HG02571 (cell line): ENCODE measurements around the gene SMIM3.
"Not testable (repeated sequence)": the region's sequence is repeated elsewhere in the genome, so short reads cannot be mapped to it uniquely, and the experiment has no call there.

Experiments
- ATAC-seq: cut with Tn5 transposase; IDR thresholded peaks from one replicate; pipeline ENCODE4 v1.9.1; 2021; ENCODE audit warnings: mild to moderate bottlenecking, moderate library complexity; ENCODE audit not compliant: unreplicated experiment

Gene SMIM3

DNA sequence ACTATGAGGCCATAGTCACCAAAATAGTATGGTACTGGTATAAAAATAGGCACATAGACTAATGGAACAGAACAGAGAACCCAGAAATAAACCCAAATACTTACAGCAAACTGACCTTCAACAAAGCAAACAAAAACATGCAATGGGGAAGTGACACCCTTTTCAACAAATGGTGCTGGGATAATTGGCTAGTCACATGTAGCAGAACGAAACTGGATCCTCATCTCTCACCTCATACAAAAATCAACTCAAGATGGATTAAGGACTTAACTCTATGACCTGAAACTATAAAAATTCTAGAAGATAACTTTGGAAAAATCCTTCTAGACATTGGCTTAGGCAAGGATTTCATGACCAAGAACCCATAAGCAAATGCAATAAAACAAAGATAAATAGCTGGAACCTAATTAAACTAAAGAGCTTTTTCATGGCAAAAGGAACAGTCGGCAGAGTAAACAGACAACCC is 14.9 kb downstream of the SMIM3 start:
- ATAC-seq, result not testable (repeated sequence)

DNA sequence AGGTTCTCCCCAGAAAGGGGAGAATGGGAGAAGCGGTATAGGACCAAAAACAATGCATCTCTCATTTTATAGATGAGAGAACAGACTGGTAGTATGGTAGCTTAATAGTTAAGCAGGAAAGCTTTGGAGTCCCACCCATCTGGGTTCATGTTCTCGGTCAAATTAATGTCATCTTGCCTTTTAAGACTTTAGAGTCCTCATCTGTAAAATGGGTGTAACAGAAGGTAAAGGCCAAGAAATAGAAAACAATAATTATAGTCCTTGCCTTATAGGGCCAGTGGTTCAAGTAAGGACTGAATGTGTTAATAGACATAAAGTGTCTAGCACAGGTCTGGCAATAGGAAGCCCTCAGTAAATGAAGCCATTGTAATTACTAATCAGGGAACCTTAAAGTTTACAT is 16.4 kb downstream of the SMIM3 start:
- ATAC-seq, result no peak

GRCh38 chr5:150797384-150797783 is 18.8 kb downstream of the SMIM3 start:
- ATAC-seq, result no peak

DNA sequence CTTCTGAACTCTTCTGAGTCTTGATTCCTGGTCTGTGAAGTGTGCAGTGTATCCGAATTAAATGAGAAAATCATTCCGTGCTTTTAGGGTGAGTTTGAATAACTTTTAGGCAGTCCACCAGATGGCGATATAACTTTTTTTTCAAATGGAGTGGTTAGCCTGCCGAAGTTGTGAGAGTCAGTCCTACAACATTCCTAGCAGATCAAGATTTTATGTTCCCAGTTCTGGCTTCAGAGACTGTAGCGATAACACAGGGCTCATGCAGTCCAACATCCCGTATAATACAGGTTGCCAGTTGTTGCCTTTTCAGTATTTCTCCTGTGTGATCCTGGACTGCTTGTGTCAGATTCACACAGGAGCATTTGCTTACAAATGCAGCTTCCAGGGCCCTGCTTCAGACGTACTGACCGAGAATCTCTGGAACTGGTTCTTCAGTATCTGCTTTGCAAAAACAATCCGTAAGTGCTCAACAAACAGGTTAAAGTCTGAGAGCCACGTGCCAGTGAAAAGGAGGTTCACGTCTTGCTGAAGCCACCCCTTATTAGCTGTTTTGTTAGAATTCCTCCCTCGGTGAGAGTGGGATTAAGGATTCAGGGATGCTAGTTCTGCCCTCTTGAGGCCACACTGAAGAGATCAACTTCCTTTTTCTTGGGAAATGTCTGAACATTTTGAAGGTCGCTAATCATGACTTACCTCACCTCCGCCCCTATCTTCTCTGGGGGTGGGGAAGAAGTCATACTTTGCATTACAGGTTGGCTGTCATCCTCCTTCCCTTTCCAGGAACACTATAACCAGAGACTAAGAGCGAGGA is 22.8 kb downstream of the SMIM3 start:
- no peak for ATAC-seq

DNA sequence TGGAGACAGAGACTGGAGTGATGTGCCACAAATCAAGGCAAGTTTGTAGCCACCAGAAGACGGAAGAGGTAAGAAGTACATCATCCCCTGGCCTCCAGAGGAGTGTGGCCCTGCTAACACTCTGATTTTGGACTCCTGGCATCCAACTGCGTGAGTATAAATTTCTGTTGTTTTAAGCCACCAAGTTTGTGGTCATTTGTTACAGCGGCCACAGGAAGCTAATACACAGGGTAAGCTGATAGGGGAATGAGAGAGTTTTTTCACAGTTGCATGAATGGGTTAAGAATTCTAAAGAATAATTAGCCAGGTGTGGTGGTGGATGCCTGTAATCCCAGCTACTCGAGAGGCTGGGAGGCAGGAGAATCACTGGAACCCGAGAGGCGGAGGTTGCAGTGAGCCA is 25.8 kb downstream of the SMIM3 start:
- no peak for ATAC-seq

DNA sequence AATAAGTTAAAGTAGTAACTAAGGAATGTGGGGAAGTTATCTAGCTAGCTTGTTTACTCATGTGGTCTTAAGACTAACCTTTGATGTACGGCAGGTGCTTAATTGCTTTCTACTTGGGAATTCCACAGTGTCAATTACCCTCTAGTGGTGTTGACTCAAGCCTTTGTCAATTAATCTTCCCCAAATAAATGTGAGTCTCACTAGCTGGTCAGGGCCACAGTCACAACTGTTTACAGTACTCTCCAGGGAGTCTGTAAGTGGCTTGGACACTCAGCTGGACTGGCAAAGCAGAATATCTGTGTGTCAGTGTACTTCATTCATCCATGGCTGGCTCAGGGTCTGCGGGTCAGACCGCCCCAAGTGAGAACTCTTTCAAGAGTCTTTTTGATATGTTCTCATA is 30.8 kb downstream of the SMIM3 start:
- no peak for ATAC-seq

DNA sequence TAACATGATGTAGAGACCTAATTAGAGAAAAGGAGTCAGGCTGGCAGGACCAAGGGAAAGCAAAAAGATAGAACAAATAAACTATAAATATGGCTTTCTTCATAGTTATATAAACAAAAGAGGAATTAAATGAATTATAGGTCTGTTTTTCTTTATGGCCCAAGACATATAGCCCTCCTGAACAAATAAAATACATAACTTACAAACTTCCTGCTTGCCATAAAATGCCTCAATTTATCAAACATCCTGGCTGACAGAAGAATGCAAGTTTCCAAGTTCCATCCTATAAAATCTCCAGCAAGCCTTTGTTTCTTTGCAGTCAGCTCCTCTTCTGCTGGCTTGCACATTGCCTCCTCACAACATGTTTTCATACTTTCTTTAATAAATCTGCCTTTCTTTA is 36.5 kb downstream of the SMIM3 start:
- ATAC-seq, result no peak

- no peak for ATAC-seq
Observed at GRCh38 chr5:150816946-150817345, 38.4 kb downstream of the SMIM3 start.

DNA sequence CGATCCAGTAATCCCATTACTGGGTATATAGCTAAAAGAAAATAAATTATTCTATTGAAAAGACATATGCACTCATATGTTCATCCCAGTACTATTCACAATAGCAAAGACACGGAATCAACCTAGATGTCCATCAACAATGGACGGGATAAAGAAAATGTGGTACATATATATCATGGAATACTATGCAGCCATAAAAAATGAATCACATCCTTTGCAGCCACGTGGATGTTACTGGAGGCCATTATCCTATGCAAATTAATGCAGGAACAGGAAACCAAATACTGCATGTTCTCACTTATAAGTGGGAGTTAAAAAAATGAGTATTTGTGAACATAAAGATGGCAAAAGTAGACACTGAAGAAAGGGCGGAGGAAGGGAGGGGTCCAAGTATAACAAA is 51.2 kb downstream of the SMIM3 start:
- ATAC-seq, result no peak

GRCh38 chr5:150831821-150832220 is 53.3 kb downstream of the SMIM3 start:
- not testable (repeated sequence) for ATAC-seq

DNA sequence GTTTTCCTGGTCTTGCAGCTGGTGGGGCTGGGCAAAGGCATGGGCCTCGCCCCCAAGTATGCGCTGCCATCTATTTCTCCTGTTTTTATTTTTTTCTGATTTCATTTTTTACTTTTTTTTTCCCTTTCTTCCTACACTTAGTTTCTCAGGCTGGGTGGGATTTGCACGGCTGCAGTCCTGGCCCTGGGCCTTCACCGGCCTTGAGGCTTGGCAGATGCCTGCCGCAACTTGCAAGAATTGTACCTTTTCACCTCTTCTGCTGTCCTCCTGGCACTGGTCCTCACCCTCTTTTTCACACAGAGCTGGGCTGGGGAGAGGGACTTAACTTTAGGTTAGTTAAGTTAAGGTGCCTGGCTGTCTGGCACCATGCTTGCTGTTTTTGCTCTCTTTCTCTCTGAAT is 57.5 kb downstream of the SMIM3 start:
- ATAC-seq, result no peak

DNA sequence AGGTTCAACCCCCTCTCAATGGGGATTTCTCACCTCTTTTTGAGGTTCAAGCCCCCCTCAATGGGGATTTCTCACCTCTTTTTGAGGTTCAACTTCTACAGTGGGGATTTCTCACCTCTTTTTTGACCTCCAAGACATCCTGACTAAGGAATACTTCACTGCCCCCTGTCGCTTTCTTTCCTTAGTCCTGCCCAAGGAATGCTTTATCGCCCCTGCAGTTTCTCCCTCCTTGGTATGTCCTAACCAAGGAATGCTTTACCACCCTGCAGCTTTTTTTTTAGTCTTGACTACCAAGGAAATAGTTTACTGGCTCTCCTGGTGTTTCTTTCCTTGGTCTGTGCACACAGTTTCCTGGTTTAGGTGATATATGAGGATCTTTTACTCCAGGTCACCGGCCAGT is 58.1 kb downstream of the SMIM3 start:
- no peak for ATAC-seq

DNA sequence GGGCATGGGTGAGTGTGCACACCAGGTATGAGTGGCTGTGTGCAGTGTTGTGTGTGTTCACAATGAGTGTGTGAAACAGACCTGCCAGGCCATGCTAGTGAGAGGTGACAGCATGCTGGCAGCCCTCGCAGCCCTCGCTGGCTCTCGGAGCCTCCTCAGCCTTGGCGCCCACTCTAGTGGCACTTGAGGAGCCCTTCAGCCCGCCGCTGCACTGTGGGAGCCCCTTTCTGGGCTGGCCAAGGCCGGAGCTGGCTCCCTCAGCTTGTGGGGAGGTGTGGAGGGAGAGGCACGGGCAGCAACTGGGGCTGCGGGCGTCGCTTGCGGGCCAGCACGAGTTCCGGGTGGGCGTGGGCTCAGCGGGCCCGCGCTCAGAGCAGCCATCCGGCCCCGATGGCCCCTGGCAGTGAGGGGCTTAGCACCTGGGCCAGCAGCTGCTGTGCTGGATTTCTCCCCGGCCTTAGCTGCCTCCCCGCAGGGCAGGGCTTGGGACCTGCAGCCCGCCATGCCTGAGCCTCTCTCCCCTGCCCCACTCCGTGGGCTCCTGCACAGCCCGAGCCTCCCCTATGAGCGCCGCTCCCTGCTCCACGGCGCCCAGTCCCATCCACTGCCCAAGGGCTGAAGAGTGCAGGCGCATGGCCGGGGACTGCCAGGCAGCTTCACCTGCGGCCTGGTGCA is 66.8 kb downstream of the SMIM3 start:
- not testable (repeated sequence) for ATAC-seq

GRCh38 chr5:150846308-150846653 is 67.7 kb downstream of the SMIM3 start, which contains the start of gene IRGM:
TSS of gene IRGM (plus strand) at chr5:150846521. CDS start at chr5:150848124, 1,603 bp downstream.
- ATAC-seq, result not testable (repeated sequence)
